B cell (primary cell): ENCODE data around the gene UBD. TPM values are rescaled to one million over a fixed set of nuclear protein-coding genes. Genes with fewer than 3 reads are reported as not detected.

Experiments used
- ATAC-seq: fragments of 200-7000 bp; cut with Tn5 transposase; one replicate; pipeline ENCODE4 v1.10.0; 2021; ENCODE audit warnings: low read depth, mild to moderate bottlenecking, moderate number of reproducible peaks, moderate library complexity
- CTCF ChIA-PET: fragments of 350-600 bp; sonication (Branson Sonifier 250); formaldehyde crosslinking; loops from one replicate; lab custom pipeline; 2021; ENCODE audit warnings: antibody characterized with exemption, inconsistent platforms; lab: Charles Lee
- POLR2A ChIA-PET: fragments of 350-600 bp; sonication (Branson Sonifier 250); formaldehyde crosslinking; loops from one replicate; lab custom pipeline; 2021; ENCODE audit warnings: antibody characterized with exemption; lab: Charles Lee
- DNase-seq: peaks from one replicate; pipeline ENCODE4 v3.0.0; 2013
- H2AFZ ChIP-seq: 2 replicates; pipeline ENCODE4 v1.6.1; 2012; ENCODE audit warnings: mild to moderate bottlenecking, low read depth, low read length; ENCODE audit not compliant: insufficient read depth, poor library complexity, severe bottlenecking
- H3K27ac ChIP-seq, 2 donors: 1 replicate in 1 of 2; 2 replicates in 1 of 2; pipeline ENCODE4 v1.5.1; 2012 to 2013; ENCODE audit warnings: low read length in 2 of 2, mild to moderate bottlenecking in 2 of 2, moderate library complexity in 1 of 2
- H3K27me3 ChIP-seq, 4 experiments: fragments of 200-600 bp in 1 of 4; sonication (generic) in 1 of 4; replicated peaks in 1 of 4; 1 replicate in 2 of 4; 2 replicates in 2 of 4; pipeline versions ENCODE4 v1.6.1 to v1.7.0; 2013 to 2016; ENCODE audit warnings: low read length in 3 of 4, mild to moderate bottlenecking in 2 of 4, mixed read lengths in 1 of 4, moderate library complexity in 1 of 4; ENCODE audit not compliant: insufficient read depth in 4 of 4, control insufficient read depth in 3 of 4; ENCODE audit errors: control extremely low read depth in 1 of 4
- H3K36me3 ChIP-seq, 2 experiments: replicated peaks in 1 of 2; 1 replicate in 1 of 2; 2 replicates in 1 of 2; pipeline versions ENCODE4 v1.6.1 to v1.7.1; 2013; ENCODE audit warnings: low read length in 1 of 2; ENCODE audit not compliant: insufficient read depth in 2 of 2, control insufficient read depth in 1 of 2; ENCODE audit errors: control extremely low read depth in 1 of 2, extremely low read depth in 1 of 2
- H3K4me1 ChIP-seq, 2 donors: fragments of 200-600 bp in 1 of 2; sonication (generic) in 1 of 2; 1 replicate in 1 of 2; 2 replicates in 1 of 2; pipeline versions ENCODE4 v1.5.1 to v1.6.1; 2013 to 2017; ENCODE audit warnings: low read length in 2 of 2; ENCODE audit not compliant: control insufficient read depth in 2 of 2, insufficient read depth in 2 of 2
- H3K4me2 ChIP-seq: replicated peaks from 2 replicates; pipeline ENCODE3; 2012; ENCODE audit warnings: mild to moderate bottlenecking, low read depth, low read length; ENCODE audit not compliant: poor library complexity, severe bottlenecking
- H3K4me3 ChIP-seq, 5 experiments: fragments of 200-600 bp in 1 of 5; sonication (generic) in 1 of 5; 1 replicate in 3 of 5; 2 replicates in 2 of 5; pipeline versions ENCODE4 v1.5.1 to v1.7.0; 2011 to 2016; ENCODE audit warnings: low read length in 4 of 5, mild to moderate bottlenecking in 4 of 5, low read depth in 2 of 5, control low read depth in 1 of 5, moderate library complexity in 1 of 5; ENCODE audit not compliant: insufficient read depth in 1 of 5; ENCODE audit errors: control extremely low read depth in 1 of 5, extremely low read depth in 1 of 5
- H3K79me2 ChIP-seq: fragments of 200-600 bp; sonication (generic); one replicate; pipeline ENCODE4 v1.6.0; 2016; ENCODE audit warnings: low read length; ENCODE audit not compliant: control insufficient read depth, insufficient read depth
- H3K9ac ChIP-seq: fragments of 200-600 bp; sonication (generic); 2 replicates; pipeline ENCODE4 v1.6.1; 2017; ENCODE audit warnings: mild to moderate bottlenecking, low read length, moderate library complexity
- H3K9me3 ChIP-seq, 3 donors: one replicate each; pipeline versions ENCODE4 v1.6.1 to v1.7.1; 2013; ENCODE audit warnings: low read length in 2 of 3; ENCODE audit not compliant: control insufficient read depth in 2 of 3, insufficient read depth in 1 of 3; ENCODE audit errors: control extremely low read depth in 1 of 3
- H4K20me1 ChIP-seq: 2 replicates; pipeline ENCODE4 v1.6.0; 2012; ENCODE audit warnings: mild to moderate bottlenecking, low read length; ENCODE audit not compliant: insufficient read depth, control insufficient read depth, poor library complexity, severe bottlenecking
- H3K27ac Mint-ChIP-seq: one replicate; pipeline ENCODE4 v1.8.0; 2021; ENCODE audit warnings: mixed read lengths
- H3K27me3 Mint-ChIP-seq: one replicate; pipeline ENCODE4 v1.8.0; 2021; ENCODE audit warnings: mixed read lengths
- H3K4me1 Mint-ChIP-seq: one replicate; pipeline ENCODE4 v1.8.0; 2021; ENCODE audit warnings: mixed read lengths
- H3K4me3 Mint-ChIP-seq: one replicate; pipeline ENCODE4 v1.8.0; 2021; ENCODE audit warnings: mixed read lengths
- H3K9me3 Mint-ChIP-seq: one replicate; pipeline ENCODE4 v1.8.0; 2022; ENCODE audit warnings: mixed read lengths; ENCODE audit not compliant: insufficient read depth
- EZH2 ChIP-seq: IDR thresholded peaks from 2 replicates; pipeline ENCODE4 v1.6.1; 2012; ENCODE audit warnings: borderline replicate concordance, low read depth, mild to moderate bottlenecking, moderate library complexity, low read length; ENCODE audit not compliant: insufficient read depth, poor library complexity, severe bottlenecking
- WGBS: methylation state at CpG from one replicate; pipeline ENCODE4 v1.1.5; 2013; ENCODE audit warnings: missing lambda C conversion rate; ENCODE audit not compliant: insufficient coverage; 5-methylcytosine and 5-hydroxymethylcytosine counted together
- intact Hi-C: fragments of 100-400 bp; cut with micrococcal nuclease; formaldehyde crosslinking; loops from one replicate; pipeline ENCODE4 v1.10.0; 2022
- polyA plus RNA-seq: library from polyadenylated mRNA; depleted of rRNA; stranded (reverse); fragments of >200 nt; gene quantifications from 2 replicates; pipeline ENCODE4 v1.2.3, GENCODE V29; 2012
- total RNA-seq, 2 donors: library from RNA; stranded (reverse); fragments of 120-200 nt in 1 of 2; gene quantifications; 1 replicate in 1 of 2; 2 replicates in 1 of 2; pipeline versions ENCODE4 v1.2.3 to v1.2.4, GENCODE V29; 2013 to 2022
- TF ChIP-seq, protein P1 (sequence below): fragments of 200-600 bp; IDR thresholded peaks from one replicate; pipeline ENCODE4 v1.8.0; 2022; ENCODE audit warnings: antibody characterized with exemption, mild to moderate bottlenecking

UBD gene
- total and polyA plus RNA-seq, 2 donors (not counting 1 experiment from before 2014, with no cell fraction given), result not detected

- Mint-ChIP-seq H3K27me3 (peaks cover 36% of the 10 kb centered on the region), H3K27ac (no peak overlapping the region), H3K4me1 (peaks cover 15% of the 10 kb centered on the region), H3K4me3 (no peak overlapping the region), H3K9me3 (no peaks in the 10 kb centered on the region)
- DNase-seq (no peak), ATAC-seq (no peak)
- ChIA-PET POLR2A (no interaction called here), CTCF (no interaction called here)
- H2AFZ ChIP-seq, result no peak overlapping the region
- H3K9me3 ChIP-seq, result no peaks in the 10 kb centered on the region
- H3K4me1 ChIP-seq, result peaks cover 9 to 10% of the 10 kb centered on the region in 2 donors
- no peaks in the 10 kb centered on the region for H3K79me2 ChIP-seq
- H3K36me3 ChIP-seq, result no peaks in the 10 kb centered on the region
- TF ChIP-seq, protein P1, sequence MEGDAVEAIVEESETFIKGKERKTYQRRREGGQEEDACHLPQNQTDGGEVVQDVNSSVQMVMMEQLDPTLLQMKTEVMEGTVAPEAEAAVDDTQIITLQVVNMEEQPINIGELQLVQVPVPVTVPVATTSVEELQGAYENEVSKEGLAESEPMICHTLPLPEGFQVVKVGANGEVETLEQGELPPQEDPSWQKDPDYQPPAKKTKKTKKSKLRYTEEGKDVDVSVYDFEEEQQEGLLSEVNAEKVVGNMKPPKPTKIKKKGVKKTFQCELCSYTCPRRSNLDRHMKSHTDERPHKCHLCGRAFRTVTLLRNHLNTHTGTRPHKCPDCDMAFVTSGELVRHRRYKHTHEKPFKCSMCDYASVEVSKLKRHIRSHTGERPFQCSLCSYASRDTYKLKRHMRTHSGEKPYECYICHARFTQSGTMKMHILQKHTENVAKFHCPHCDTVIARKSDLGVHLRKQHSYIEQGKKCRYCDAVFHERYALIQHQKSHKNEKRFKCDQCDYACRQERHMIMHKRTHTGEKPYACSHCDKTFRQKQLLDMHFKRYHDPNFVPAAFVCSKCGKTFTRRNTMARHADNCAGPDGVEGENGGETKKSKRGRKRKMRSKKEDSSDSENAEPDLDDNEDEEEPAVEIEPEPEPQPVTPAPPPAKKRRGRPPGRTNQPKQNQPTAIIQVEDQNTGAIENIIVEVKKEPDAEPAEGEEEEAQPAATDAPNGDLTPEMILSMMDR, result no peak
- TF ChIP-seq EZH2, result no peak
- H3K27me3 ChIP-seq, result peaks cover 0 to 6% (median 3%) of the 10 kb centered on the region in 4 experiments
- H3K9ac ChIP-seq, result no peak overlapping the region
- intact Hi-C loops, result no loop called here
- H4K20me1 ChIP-seq, result no peaks in the 10 kb centered on the region
- H3K4me2 ChIP-seq, result no peak overlapping the region
- H3K27ac ChIP-seq, result no peak overlapping the region
- H3K4me3 ChIP-seq, result no peak overlapping the region
These were observed 1.6 kb upstream of the UBD start for GRCh38 chr6:29561091-29561490.

GRCh38 chr6:29558439-29559079, 973 bp downstream of the UBD start:
- Histone ChIP-seq H3K27me3 (peaks cover 0 to 27% (median 21%) of the 10 kb centered on the region in 4 experiments), H2AFZ (no peak overlapping the region), H3K4me2 (no peak overlapping the region), H3K9me3 (peaks cover 0 to 6% (median 0%) of the 10 kb centered on the region in 3 donors), H3K79me2 (no peaks in the 10 kb centered on the region), H3K27ac (no peak overlapping the region), H3K9ac (no peak overlapping the region), H4K20me1 (no peaks in the 10 kb centered on the region), H3K4me3 (no peak overlapping the region), H3K4me1 (peaks cover 10 to 15% of the 10 kb centered on the region in 2 donors), H3K36me3 (no peaks in the 10 kb centered on the region)
- intact Hi-C loops, result no loop called here
- DNase-seq (no peak), ATAC-seq (no peak)
- Mint-ChIP-seq H3K27me3 (peaks cover 52% of the 10 kb centered on the region), H3K9me3 (no peaks in the 10 kb centered on the region), H3K4me1 (peaks cover 16% of the 10 kb centered on the region), H3K27ac (no peak overlapping the region), H3K4me3 (no peak overlapping the region)
- WGBS, result 92% methylated on average over 18 of the region's 22 CpGs
- ChIA-PET CTCF (no interaction called here), POLR2A (no interaction called here)
- TF ChIP-seq EZH2, result no peak
- TF ChIP-seq, protein P1, result no peak
